Mucosa of stomach (tissue), 1 donor: Measurements from ENCODE around the gene FAM222A.

Experiments
- H3K27me3 ChIP-seq: one replicate; pipeline ENCODE4 v1.7.0; 2013; ENCODE audit warnings: mild to moderate bottlenecking, low read length; ENCODE audit not compliant: control insufficient read depth, insufficient read depth
- H3K36me3 ChIP-seq: one replicate; pipeline ENCODE4 v1.7.0; 2013; ENCODE audit warnings: low read length; ENCODE audit not compliant: control insufficient read depth, insufficient read depth
- H3K4me1 ChIP-seq: one replicate; pipeline ENCODE4 v1.7.0; 2013; ENCODE audit warnings: mild to moderate bottlenecking, low read length; ENCODE audit not compliant: control insufficient read depth, insufficient read depth
- H3K4me3 ChIP-seq: one replicate; pipeline ENCODE4 v1.7.0; 2013; ENCODE audit warnings: low read length
- H3K9ac ChIP-seq: one replicate; pipeline ENCODE4 v1.7.0; 2013; ENCODE audit warnings: mild to moderate bottlenecking, low read length, moderate library complexity
- H3K9me3 ChIP-seq: one replicate; pipeline ENCODE4 v1.7.0; 2013; ENCODE audit warnings: mild to moderate bottlenecking, low read length, moderate library complexity; ENCODE audit not compliant: control insufficient read depth
- donor health status: Pancreatic carcinoma.

Gene FAM222A

DNA sequence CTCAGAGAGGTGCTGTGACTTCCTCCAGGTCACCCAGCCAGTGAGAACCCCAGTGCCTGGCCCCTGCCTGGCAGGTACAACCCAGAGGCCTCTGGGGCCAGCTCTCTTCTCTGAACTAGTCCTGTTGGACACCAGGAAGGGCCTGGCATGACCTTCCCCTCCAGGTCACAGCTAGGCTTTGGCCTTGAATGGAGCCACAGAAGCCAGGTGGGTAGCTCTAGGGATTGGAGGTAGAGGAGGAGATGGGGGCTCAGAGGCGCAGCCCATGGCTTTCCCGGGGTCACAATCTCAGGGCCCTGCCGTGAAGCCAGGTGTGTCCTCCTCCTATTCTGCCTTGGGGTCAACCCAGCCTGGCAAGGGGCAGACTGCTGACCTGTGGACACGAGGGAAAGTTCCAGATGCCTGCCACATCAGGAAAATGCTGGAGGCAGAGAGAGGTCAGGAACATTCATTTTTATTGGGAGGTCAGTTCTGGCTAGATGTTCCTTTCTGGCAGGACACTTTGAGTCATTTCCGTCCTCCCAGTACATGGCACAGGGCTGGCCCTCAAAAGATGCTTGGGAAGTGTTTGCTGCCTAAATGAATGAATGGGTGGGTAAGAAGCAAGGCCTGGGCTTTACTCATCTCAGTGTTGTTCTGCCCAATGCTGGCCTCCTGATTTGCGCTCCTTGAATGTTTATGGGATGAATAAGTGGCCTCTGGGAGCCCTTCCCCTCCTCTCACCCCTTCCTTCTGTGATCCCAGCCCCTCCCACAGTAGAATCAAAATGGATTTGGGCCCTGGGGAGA, 25.4 kb downstream of the FAM222A start:
- no peak overlapping the region for H3K4me3 ChIP-seq
- H3K36me3 ChIP-seq: no peaks in the 10 kb centered on the region
- no peaks in the 10 kb centered on the region for H3K9me3 ChIP-seq
- no peak overlapping the region for H3K9ac ChIP-seq
- H3K27me3 ChIP-seq: no peaks in the 10 kb centered on the region
- peaks cover 4% of the 10 kb centered on the region for H3K4me1 ChIP-seq

DNA sequence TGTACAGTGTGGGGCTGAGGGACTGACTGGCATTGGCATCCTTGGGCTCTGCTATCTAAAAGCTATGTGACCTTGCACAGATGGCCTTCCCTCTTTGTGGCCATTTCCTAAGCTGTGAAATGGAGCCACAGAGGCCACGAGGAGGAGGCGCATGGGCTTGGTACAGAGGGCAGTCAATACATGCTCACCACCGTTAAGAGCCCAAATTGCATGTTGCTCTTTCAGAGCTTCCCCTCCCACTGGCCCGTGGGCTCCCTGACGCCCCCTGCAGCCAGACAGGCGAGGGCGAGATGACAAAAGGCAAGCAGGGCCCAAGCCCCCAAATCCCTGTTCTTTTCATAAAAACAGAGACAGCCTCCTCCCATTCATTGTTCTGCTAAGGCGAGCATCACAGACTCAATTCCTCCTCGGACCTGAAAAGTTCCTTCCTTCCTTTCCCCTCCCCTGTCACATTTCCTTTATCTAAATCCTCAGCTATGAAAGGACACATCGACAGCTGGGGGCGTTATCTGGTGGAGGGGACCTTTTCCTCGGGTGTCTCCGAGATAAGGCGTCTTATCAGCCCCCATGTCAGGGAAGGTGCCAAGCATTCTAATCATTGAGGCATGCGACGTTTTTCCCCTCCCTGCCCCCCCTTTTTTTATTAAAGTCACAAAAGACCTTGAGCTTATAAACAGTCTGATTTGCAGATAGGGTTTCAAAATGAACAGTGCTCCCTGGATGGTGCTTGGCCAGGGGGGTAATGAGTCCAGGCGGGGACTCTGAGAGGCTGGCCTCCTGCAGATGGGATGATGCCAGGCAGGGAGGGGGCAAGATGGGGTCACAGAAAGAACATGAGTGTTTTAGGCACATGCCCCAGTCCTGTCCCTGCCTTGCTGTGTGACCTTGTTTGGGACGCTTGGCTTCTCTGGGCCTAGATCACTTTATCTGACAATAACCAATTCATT, 26.4 kb downstream of the FAM222A start:
- Histone ChIP-seq H3K9ac (no peak overlapping the region), H3K4me3 (no peak overlapping the region), H3K4me1 (peaks cover 4% of the 10 kb centered on the region), H3K27me3 (no peaks in the 10 kb centered on the region), H3K9me3 (no peaks in the 10 kb centered on the region), H3K36me3 (no peaks in the 10 kb centered on the region)

DNA sequence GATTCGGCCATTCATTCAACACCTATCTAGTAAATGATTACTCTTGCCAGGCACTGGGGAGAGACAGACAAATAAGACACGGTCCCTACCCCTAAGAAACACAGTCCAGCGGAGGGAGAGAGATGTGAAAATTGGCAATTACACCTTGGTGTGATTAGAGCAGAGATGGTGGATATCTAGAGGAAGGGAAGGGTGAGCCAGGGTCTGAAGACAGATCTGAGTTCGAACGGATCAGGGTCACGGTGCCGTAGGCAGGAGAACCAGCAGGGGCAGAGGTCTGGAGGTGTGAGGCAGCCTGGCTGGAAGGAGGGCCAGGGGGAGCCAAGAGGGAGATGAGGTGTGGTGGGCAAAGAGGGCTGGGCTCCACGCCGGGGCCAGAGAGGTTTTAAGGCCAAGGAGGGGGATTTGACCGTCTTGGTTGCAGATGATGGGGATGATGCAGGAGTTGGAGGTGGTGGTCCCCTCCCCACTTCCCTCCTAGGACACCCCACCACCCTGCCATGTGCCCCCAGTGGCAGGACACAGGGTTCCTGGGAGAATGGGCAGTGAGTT, 27.1 kb downstream of the FAM222A start:
- no peaks in the 10 kb centered on the region for H3K27me3 ChIP-seq
- H3K4me3 ChIP-seq: no peak overlapping the region
- H3K36me3 ChIP-seq: no peaks in the 10 kb centered on the region
- no peak overlapping the region for H3K9ac ChIP-seq
- no peaks in the 10 kb centered on the region for H3K9me3 ChIP-seq
- peaks cover 4% of the 10 kb centered on the region for H3K4me1 ChIP-seq

DNA sequence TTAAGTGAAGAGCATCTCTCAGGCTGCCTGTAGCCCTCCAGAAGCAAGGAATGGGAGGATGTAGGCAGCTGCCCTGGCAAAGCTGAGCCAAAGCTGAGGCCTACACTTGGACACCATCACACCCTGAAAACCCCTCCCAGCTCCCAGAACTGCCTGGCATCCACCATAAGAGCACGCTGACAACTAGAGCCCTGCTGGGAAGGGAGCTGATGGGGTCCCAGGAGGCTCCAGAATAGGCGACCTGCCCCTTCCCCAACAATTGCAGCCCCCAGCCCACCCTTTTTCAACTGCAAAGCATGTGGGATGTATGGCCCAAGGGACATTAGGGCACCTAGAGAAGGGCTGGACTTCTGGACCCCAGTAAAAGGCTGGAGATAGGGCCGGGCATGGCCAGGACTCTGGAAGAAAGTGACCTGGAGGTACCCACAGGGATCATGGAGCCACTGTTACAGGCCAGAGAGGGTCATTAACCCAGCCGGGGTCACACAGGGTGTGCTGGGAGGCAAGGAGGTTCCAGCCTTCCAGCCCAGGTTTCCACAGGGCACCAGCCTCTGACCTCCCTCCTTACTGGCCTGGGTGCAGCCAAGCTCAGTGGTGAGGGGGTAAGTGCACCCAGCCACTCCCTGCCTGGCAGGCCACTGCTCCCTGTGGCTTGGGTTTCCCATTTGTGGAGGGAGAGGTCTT, 27.8 kb downstream of the FAM222A start:
- Histone ChIP-seq H3K36me3 (no peaks in the 10 kb centered on the region), H3K4me1 (peaks cover 4% of the 10 kb centered on the region), H3K9me3 (no peaks in the 10 kb centered on the region), H3K9ac (no peak overlapping the region), H3K27me3 (no peaks in the 10 kb centered on the region), H3K4me3 (no peak overlapping the region)

DNA sequence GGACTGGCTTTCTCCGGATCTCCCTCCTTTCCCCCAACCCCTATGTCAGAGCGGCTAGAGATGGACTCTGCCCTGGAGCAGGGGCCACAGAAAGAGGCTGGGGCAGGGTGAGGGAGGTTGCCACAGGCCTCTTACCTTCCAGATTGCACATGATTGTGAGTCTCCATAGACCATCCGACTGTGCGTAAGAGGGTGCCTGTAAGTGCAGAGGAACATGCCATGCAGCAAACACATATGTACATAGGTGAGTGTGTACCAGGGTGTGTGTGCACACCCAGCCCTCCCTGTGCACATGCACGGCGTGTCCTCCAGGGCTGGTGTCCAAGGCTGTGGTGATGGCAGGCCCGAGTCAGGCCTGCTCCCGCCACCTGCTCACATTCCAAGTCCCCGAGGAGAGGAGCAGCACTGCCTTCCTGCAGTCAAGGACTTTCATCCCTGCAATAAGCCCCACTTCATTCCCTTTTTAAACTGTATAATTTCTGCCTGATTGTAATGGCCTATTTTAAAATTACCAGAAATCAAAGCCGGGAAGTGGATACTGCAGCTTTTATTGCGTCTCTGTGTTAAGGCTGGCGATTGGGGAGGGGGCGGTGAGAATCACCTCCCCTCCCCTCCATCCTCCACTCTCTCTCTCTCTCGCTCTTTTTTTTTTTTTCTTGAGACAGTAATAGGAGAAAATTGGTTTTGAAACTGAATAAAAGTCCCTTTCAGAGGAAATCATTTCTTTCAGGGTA, 28.5 kb downstream of the FAM222A start:
- no peaks in the 10 kb centered on the region for H3K27me3 ChIP-seq
- H3K4me3 ChIP-seq: no peak overlapping the region
- no peaks in the 10 kb centered on the region for H3K36me3 ChIP-seq
- peaks cover 4% of the 10 kb centered on the region for H3K4me1 ChIP-seq
- H3K9me3 ChIP-seq: no peaks in the 10 kb centered on the region
- no peak overlapping the region for H3K9ac ChIP-seq

DNA sequence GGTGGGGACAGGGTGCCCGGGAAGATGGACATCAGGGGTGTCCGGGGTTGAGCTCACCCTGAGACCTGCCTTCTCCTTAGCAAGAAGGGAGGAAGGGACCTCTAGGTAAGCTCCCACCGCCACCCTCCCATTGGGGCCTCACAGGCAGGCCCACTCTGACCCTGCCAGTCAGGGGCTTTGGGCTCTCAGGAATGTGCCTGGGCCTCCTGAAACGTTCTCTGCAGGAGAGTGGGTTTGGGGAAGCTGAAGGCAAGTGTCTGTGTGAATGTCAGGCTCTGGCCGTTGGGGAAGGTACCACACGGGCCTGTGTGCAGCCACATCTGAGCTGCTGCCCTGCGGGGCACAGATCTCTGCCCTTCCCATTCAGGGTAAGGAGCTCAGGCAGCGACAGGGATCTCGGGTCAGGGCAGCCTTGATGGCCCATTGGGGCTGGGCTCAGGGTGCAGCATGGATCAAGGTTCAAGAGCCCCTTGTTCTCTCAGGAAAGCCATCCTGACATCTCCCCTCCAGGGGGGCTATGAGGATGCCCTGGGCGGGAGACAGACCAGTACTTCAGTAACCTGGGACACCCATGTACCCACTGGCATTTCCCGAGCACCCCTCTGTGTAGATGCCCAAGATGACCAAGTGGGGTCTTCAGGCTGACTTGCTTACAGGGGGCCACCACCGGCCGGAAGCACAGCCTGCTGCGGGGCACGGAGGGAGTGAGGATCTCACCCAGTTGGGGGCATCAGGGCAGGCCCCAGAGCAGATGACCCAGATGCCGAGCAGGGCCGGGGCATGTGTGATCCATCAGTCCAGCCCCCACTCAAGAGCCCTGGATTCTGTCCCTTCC, 29.7 kb downstream of the FAM222A start:
- H3K9me3 ChIP-seq: no peaks in the 10 kb centered on the region
- no peaks in the 10 kb centered on the region for H3K36me3 ChIP-seq
- no peak overlapping the region for H3K9ac ChIP-seq
- no peak overlapping the region for H3K4me3 ChIP-seq
- H3K4me1 ChIP-seq: no peaks in the 10 kb centered on the region
- H3K27me3 ChIP-seq: no peaks in the 10 kb centered on the region

DNA sequence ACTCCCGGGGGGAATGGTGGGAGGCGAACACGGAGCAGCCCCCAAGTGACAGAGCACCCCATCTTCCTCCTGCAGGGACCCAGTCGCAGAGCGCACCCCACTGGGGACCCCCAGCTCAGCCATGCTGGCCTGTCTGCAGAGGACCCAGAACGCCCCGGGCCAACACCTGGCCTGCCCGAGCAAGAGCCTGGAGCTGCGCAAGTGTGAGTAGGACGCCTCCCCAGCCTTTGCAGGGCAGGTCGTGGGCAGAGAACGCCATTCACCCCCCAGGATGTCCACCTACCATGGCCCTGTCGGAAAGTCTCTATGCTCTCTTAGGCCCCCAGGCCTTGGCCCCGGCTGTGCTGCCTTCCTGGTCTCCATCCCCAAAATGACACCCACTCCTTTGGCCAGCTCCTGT, 30.4 kb downstream of the FAM222A start:
- Histone ChIP-seq H3K4me3 (no peak overlapping the region), H3K27me3 (no peaks in the 10 kb centered on the region), H3K4me1 (no peaks in the 10 kb centered on the region), H3K36me3 (no peaks in the 10 kb centered on the region), H3K9ac (no peak overlapping the region), H3K9me3 (no peaks in the 10 kb centered on the region)

DNA sequence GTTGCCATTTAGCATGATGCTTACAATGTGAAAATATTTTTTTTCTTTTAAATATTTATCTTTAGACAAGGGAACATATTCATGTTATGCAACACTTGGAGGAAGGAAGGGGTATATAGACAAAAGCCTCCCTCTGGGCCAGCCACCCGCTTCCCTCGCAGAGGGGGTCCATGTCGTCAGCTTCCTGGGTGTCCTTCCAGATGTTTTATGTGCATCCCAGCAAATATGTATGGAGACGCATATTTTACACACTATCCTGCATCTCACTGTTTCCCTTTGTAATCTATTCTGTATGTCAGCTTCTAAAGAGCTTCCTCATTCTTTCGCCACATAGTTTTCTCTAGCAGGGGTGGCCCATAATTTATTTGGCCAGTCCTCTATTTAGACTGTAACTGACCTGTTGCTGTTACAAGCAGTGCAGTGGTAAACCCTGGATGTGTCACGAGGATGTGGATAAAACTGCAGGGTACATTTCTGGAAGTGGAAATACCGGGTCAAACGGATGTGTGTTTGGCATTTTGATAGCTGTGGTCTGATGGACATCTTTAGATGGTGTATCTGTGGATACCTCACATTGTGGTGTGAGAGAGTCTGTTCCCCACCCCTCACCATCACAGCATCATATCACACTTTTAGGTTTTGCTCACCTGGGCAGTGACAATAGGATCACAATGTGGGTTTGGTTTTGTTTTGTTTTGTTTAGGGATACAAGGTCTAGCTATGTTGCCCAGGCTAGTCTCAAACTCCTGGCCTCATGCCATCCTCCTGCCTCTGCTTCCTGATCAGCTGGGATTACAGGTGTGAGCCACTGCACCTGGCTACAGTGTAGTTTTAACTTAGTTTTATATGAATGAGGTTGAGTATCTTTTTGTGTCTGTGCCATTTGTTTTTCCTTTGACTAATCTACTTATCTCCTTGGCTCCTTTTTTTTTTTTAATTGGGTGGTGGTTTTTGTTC, 31.6 kb downstream of the FAM222A start:
- H3K9me3 ChIP-seq: no peaks in the 10 kb centered on the region
- no peaks in the 10 kb centered on the region for H3K36me3 ChIP-seq
- H3K4me3 ChIP-seq: no peak overlapping the region
- no peaks in the 10 kb centered on the region for H3K4me1 ChIP-seq
- no peak overlapping the region for H3K9ac ChIP-seq
- no peaks in the 10 kb centered on the region for H3K27me3 ChIP-seq

DNA sequence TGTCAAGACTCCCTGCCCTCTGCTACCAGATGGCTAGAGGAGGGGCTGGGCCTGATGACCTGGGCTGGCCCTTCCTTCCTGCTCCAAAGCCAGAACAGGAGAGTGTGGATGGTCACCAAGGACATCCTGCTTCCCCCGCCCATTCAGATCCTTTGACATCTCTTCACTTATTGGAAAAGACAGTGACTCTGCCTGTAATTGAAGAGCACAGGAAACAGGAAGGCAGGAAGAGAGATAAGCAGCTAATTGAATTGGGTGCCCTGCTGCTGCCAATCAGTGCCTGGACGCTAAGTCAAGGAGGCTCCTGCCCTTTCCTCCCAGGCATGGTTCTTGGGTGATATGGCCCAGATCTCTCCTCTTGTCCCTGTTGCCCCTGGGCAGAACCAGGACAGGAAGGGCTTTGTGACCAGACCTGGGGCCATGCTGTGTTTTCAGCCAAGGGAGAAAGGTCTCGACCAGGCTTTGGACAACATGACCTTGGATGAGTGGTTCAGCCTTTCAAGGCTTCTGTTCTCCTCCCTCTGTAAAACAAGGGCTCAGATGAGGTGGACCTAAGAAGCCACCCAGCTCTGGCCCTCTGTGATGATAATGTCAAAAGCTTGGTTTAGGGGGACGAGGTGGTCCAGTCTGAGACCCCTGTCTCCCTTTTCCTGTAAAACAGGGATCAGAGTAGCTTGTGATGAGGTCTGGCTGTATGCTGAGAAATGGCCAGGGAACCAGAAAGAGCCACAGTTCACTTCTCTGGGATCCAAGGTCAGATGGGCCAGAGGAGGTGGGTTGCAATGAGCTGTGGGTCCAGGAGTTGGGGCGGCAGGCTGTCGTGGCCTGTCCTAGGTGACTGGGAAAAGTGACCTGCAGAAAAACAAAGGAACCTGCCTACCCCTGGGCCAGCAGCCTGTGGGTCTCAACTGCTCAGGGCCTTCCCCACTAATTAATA, 38.8 kb downstream of the FAM222A start:
- H3K36me3 ChIP-seq: no peaks in the 10 kb centered on the region
- H3K4me1 ChIP-seq: peaks cover 27% of the 10 kb centered on the region
- no peaks in the 10 kb centered on the region for H3K9me3 ChIP-seq
- no peak overlapping the region for H3K4me3 ChIP-seq
- H3K9ac ChIP-seq: no peak overlapping the region
- no peaks in the 10 kb centered on the region for H3K27me3 ChIP-seq
